Ovary (tissue), 9 donors: ENCODE results near the gene ZNF766. TPM values are rescaled to one million over a fixed set of nuclear protein-coding genes. Genes with fewer than 3 reads are reported as not detected.

Experiments
- DNase-seq, 5 donors: peaks; one replicate each; pipeline ENCODE4 v3.0.0-alpha.2; 2019 to 2020
- H3K27ac ChIP-seq, 2 donors: fragments of 200-600 bp; one replicate each; pipeline versions ENCODE4 v1.5.1 to v1.8.0; 2019 to 2022
- H3K27me3 ChIP-seq: fragments of 200-600 bp; one replicate; pipeline ENCODE4 v1.8.0; 2022
- H3K36me3 ChIP-seq: fragments of 200-600 bp; sonication (generic); one replicate; pipeline ENCODE4 v1.5.1; 2019
- H3K4me1 ChIP-seq: one replicate; pipeline ENCODE4 v1.8.1; 2013; ENCODE audit warnings: mild to moderate bottlenecking, moderate library complexity; ENCODE audit not compliant: insufficient read depth
- H3K4me3 ChIP-seq: fragments of 200-600 bp; sonication (generic); one replicate; pipeline ENCODE4 v1.5.1; 2017
- H3K9me3 ChIP-seq, 2 donors: fragments of 200-600 bp in 1 of 2; sonication (generic) in 1 of 2; one replicate each; pipeline versions ENCODE4 v1.5.1 to v1.8.1; 2013 to 2019; ENCODE audit warnings: mild to moderate bottlenecking in 1 of 2, moderate library complexity in 1 of 2
- CTCF ChIP-seq, 3 donors: fragments of 450-650 bp in 2 of 3; fragments of 200-600 bp in 1 of 3; IDR thresholded peaks; one replicate each; pipeline versions ENCODE4 v1.5.1 to v1.8.0; 2016 to 2022; ENCODE audit warnings: antibody characterized with exemption in 3 of 3, mild to moderate bottlenecking in 1 of 3
- EP300 ChIP-seq: sonication (generic); formaldehyde crosslinking; IDR thresholded peaks from one replicate; pipeline ENCODE4 v1.6.1; 2017; ENCODE audit warnings: antibody characterized with exemption
- POLR2A ChIP-seq: fragments of 450-650 bp; IDR thresholded peaks from one replicate; pipeline ENCODE4 v1.6.1; 2017; ENCODE audit warnings: antibody characterized with exemption, mild to moderate bottlenecking, moderate library complexity
- WGBS, 3 donors: extraction: QIAGEN DNeasy Blood & Tissue Kit in 1 of 3; methylation state at CpG; one replicate each; pipeline versions ENCODE4 v1.1.5 to v1.1.7; 2013 to 2017; 5-methylcytosine and 5-hydroxymethylcytosine counted together
- intact Hi-C, 4 donors: fragments of 100-400 bp; cut with DNase I; formaldehyde crosslinking; loops; one replicate each; pipeline versions ENCODE4 v1.11.0 to v1.15.1; 2022 to 2023
- polyA plus RNA-seq, 2 donors: library from polyadenylated mRNA; stranded (reverse); fragments of 200-250 nt in 1 of 2; fragments of 350-450 nt in 1 of 2; fragmentation: Illumina TruSeq in 1 of 2; extraction: RNeasy Lipid Tissue Mini Kit (QIAGEN cat#74804) in 1 of 2; gene quantifications; one replicate each; pipeline ENCODE4 v1.2.3, GENCODE V29; 2013 to 2014
- total RNA-seq, 7 donors: library from RNA; depleted of rRNA in 2 of 7; stranded (reverse); fragments of >200 nt in 2 of 7; fragmentation: NEBNext Ultra II Directional in 3 of 7; extraction: Animal tissue kit (Norgen Biotek cat#: 25700) in 3 of 7; gene quantifications; one replicate each; pipeline versions ENCODE4 v1.1.0 to v1.2.4, GENCODE V29; 2016 to 2023
- donor health status: DM: no; HTN: no; CAD: no; lungs with moderate emphysema.
- donor health status: DM: no; HTN: no; CAD: no.
- donor health status: Bipolar disorder and iron deficiency.
- donor health status: DM: yes; HTN: yes; CAD: no.
- donor health status: DM: no; HTN: no; CAD: no.
- donor health status: DM: yes; HTN: yes; CAD: no.

Gene ZNF766
- total and polyA plus RNA-seq, 9 donors: 5.2 to 26.4 (median 19.8) TPM

GRCh38 chr19:52322429-52322828 lies 53.0 kb downstream of the ZNF766 start:
- no peak for TF ChIP-seq EP300
- no peak for TF ChIP-seq CTCF (IDR thresholded peaks at IDR 0.05)
- no peak for TF ChIP-seq POLR2A
- no peaks in the 10 kb centered on the region for H3K27me3 ChIP-seq
- no peak overlapping the region for H3K4me3 ChIP-seq
- 97 to 99% (median 98%) methylated on average over 6 of the region's 6 CpGs for WGBS, 3 donors
- no peak for DNase-seq
- intact Hi-C loops: no loop called here
- H3K36me3 ChIP-seq: peaks cover 1% of the 10 kb centered on the region
- H3K27ac ChIP-seq: no peak overlapping the region
- peaks cover 9 to 60% of the 10 kb centered on the region in 2 donors for H3K9me3 ChIP-seq
- no peaks in the 10 kb centered on the region for H3K4me1 ChIP-seq

GRCh38 chr19:52331757-52332156 lies 62.4 kb downstream of the ZNF766 start:
- H3K36me3 ChIP-seq: no peaks in the 10 kb centered on the region
- H3K27me3 ChIP-seq: no peaks in the 10 kb centered on the region
- H3K9me3 ChIP-seq: peaks cover 0 to 35% of the 10 kb centered on the region in 2 donors
- intact Hi-C loops: no loop called here
- 83 to 94% (median 90%) methylated on average over 10 of the region's 10 CpGs for WGBS, 3 donors
- no peak overlapping the region for H3K27ac ChIP-seq
- no peaks in the 10 kb centered on the region for H3K4me1 ChIP-seq
- TF ChIP-seq CTCF (IDR thresholded peaks at IDR 0.05): no peak
- TF ChIP-seq POLR2A: no peak
- no peak for TF ChIP-seq EP300
- no peak for DNase-seq
- no peak overlapping the region for H3K4me3 ChIP-seq

GRCh38 chr19:52335768-52336116 lies 66.4 kb downstream of the ZNF766 start:
- H3K27me3 ChIP-seq: no peaks in the 10 kb centered on the region
- peaks cover 0 to 15% of the 10 kb centered on the region in 2 donors for H3K9me3 ChIP-seq
- H3K27ac ChIP-seq: peak overlapping the region in 1 of 2 donors; percentile 77
- 40 to 41% (median 41%) methylated on average over 9 of the region's 9 CpGs for WGBS, 3 donors
- DNase-seq: no peak
- intact Hi-C loops: no loop called here
- H3K36me3 ChIP-seq: no peaks in the 10 kb centered on the region
- peak overlapping the region; percentile 63 for H3K4me3 ChIP-seq
- peaks cover 2% of the 10 kb centered on the region for H3K4me1 ChIP-seq
- TF ChIP-seq POLR2A: no peak
- TF ChIP-seq EP300: no peak
- TF ChIP-seq CTCF (IDR thresholded peaks at IDR 0.05): no peak

GRCh38 chr19:52336117-52336790 lies 66.9 kb downstream of the ZNF766 start, which contains the start of gene ZNF610:
TSS of gene ZNF610 (plus strand) at chr19:52336243. CDS start at chr19:52349173, 12,930 bp downstream.
- Histone ChIP-seq H3K9me3 (peaks cover 0 to 10% of the 10 kb centered on the region in 2 donors), H3K4me3 (peak within 1 kb of the TSS; percentile 63), H3K27me3 (no peaks in the 10 kb centered on the region), H3K27ac (peak within 1 kb of the TSS; percentile 36 to 77), H3K36me3 (no peaks in the 10 kb centered on the region), H3K4me1 (peaks cover 2% of the 10 kb centered on the region)
- DNase-seq: peak; percentile 90 to 96 (median 94)
- WGBS, 3 donors: 0 to 1% (median 0%) methylated on average over 55 of the region's 55 CpGs
- intact Hi-C loops: no loop called here
- TF ChIP-seq POLR2A (peak; percentile 57), CTCF (IDR thresholded peaks at IDR 0.05) (no peak)
